SJSA1 (cell line): Measurements from ENCODE around the gene SNAPC5. TPM values are rescaled to one million over a fixed set of nuclear protein-coding genes. Genes with fewer than 3 reads are reported as not detected.
"Not testable (repeated sequence)": the region's sequence is repeated elsewhere in the genome, so short reads cannot be mapped to it uniquely, and the experiment has no call there.

Source experiments
- DNase-seq, 2 experiments: peaks; one replicate each; pipeline ENCODE4 v3.0.0-alpha.2; 2015 to 2020; ENCODE audit warnings: low spot score in 2 of 2, low read depth in 1 of 2
- H3K27ac ChIP-seq: fragments of 250-450 bp; sonication (Bioruptor Pico); 2 replicates; pipeline ENCODE4 v1.5.1; 2020; ENCODE audit warnings: mild to moderate bottlenecking, moderate library complexity
- H3K27me3 ChIP-seq: fragments of 250-450 bp; sonication (Bioruptor Pico); replicated peaks from 2 replicates; pipeline ENCODE4 v1.5.1; 2020; ENCODE audit warnings: mild to moderate bottlenecking, moderate library complexity
- H3K36me3 ChIP-seq: fragments of 250-450 bp; sonication (Bioruptor Pico); 2 replicates; pipeline ENCODE4 v1.5.1; 2020; ENCODE audit warnings: mild to moderate bottlenecking
- H3K4me1 ChIP-seq: fragments of 250-450 bp; sonication (Bioruptor Pico); replicated peaks from 2 replicates; pipeline ENCODE4 v1.6.1; 2021; ENCODE audit warnings: mild to moderate bottlenecking
- H3K4me3 ChIP-seq: fragments of 250-450 bp; sonication (Bioruptor Pico); 2 replicates; pipeline ENCODE4 v1.5.1; 2020; ENCODE audit warnings: mild to moderate bottlenecking
- H3K9me3 ChIP-seq: fragments of 250-450 bp; sonication (Bioruptor Pico); replicated peaks from 2 replicates; pipeline ENCODE4 v1.5.1; 2020; ENCODE audit warnings: mild to moderate bottlenecking
- total RNA-seq: library from RNA; depleted of rRNA; stranded (reverse); fragments of >200 nt; shearing (Covaris generic); gene quantifications from 2 replicates; pipeline ENCODE4 v1.2.3, GENCODE V29; 2014; rRNA removed

Gene SNAPC5
- total RNA-seq, 1 experiment from 2014 or later, result 32.4 TPM

- not testable (repeated sequence) for H3K27ac ChIP-seq, DNase-seq, H3K9me3 ChIP-seq, H3K36me3 ChIP-seq, H3K4me1 ChIP-seq, H3K4me3 ChIP-seq, H3K27me3 ChIP-seq
These were observed 36.3 kb downstream of the SNAPC5 start for GRCh38 chr15:66461294-66461693.

- H3K9me3 ChIP-seq, result no peaks in the 10 kb centered on the region
- peaks cover 3% of the 10 kb centered on the region; the same call in 1 of the 2 replicates for H3K36me3 ChIP-seq
- DNase-seq, result no peak
These were observed 37.5 kb downstream of the SNAPC5 start for GRCh38 chr15:66459818-66460615.

GRCh38 chr15:66456211-66456610 is 41.4 kb downstream of the SNAPC5 start:
- Histone ChIP-seq H3K4me3 (no peak overlapping the region), H3K27ac (no peak overlapping the region), H3K36me3 (peaks cover 10% of the 10 kb centered on the region; the same call in 1 of the 2 replicates), H3K4me1 (no peaks in the 10 kb centered on the region), H3K27me3 (no peaks in the 10 kb centered on the region), H3K9me3 (no peaks in the 10 kb centered on the region)
- DNase-seq, result no peak

More at GRCh38 chr15:66459818-66460615, 37.5 kb downstream of the SNAPC5 start:
- H3K4me3 ChIP-seq, result no peak overlapping the region
- no peaks in the 10 kb centered on the region for H3K4me1 ChIP-seq
- no peak overlapping the region for H3K27ac ChIP-seq
- no peaks in the 10 kb centered on the region for H3K27me3 ChIP-seq

GRCh38 chr15:66454143-66454542 is 43.4 kb downstream of the SNAPC5 start:
- Histone ChIP-seq H3K27me3 (no peaks in the 10 kb centered on the region), H3K4me1 (no peaks in the 10 kb centered on the region), H3K36me3 (peaks cover 14% of the 10 kb centered on the region; the same call in 1 of the 2 replicates), H3K4me3 (no peak overlapping the region), H3K27ac (no peak overlapping the region), H3K9me3 (no peaks in the 10 kb centered on the region)
- no peak for DNase-seq

GRCh38 chr15:66452971-66453580 is 44.5 kb downstream of the SNAPC5 start:
- Histone ChIP-seq H3K27me3 (no peaks in the 10 kb centered on the region), H3K9me3 (no peaks in the 10 kb centered on the region), H3K36me3 (peaks cover 15% of the 10 kb centered on the region; the same call in 1 of the 2 replicates), H3K27ac (no peak overlapping the region), H3K4me1 (no peaks in the 10 kb centered on the region), H3K4me3 (no peak overlapping the region)
- DNase-seq, result no peak

GRCh38 chr15:66452420-66452819 is 45.1 kb downstream of the SNAPC5 start:
- Histone ChIP-seq H3K27ac (no peak overlapping the region), H3K36me3 (peaks cover 15% of the 10 kb centered on the region; the same call in 1 of the 2 replicates), H3K9me3 (no peaks in the 10 kb centered on the region), H3K4me1 (no peaks in the 10 kb centered on the region), H3K27me3 (no peaks in the 10 kb centered on the region), H3K4me3 (no peak overlapping the region)
- DNase-seq, result no peak

Other genes starting within 250 kb of the SNAPC5 start
- gene MEGF11, start 244.0 kb downstream of the SNAPC5 start, total RNA-seq, result 0.03 TPM in 1 of 2 replicates, not detected in the other
- 22.4 TPM in 2 replicates for gene DIS3L, start 204.2 kb downstream of the SNAPC5 start, total RNA-seq
- gene TIPIN, start 141.1 kb downstream of the SNAPC5 start, total RNA-seq, result 32.2 and 47.7 TPM in 2 replicates
- gene MAP2K1, start 110.8 kb downstream of the SNAPC5 start, total RNA-seq, result 43.9 TPM in 2 replicates
- 1,680 and 3,551 TPM in 2 replicates for gene RPL4, start 7.1 kb upstream of the SNAPC5 start, total RNA-seq
- 40.2 and 51.9 TPM in 2 replicates for gene ZWILCH, start 7.6 kb upstream of the SNAPC5 start, total RNA-seq
- gene LCTL, start 68.2 kb upstream of the SNAPC5 start, total RNA-seq, result 0.25 and 1.3 TPM in 2 replicates
- gene SMAD6, start 204.5 kb upstream of the SNAPC5 start, total RNA-seq, result 46.4 and 78.8 TPM in 2 replicates